Fibroblast of the aortic adventitia (primary cell): ENCODE data around the gene ANTKMT. TPM values are rescaled to one million over a fixed set of nuclear protein-coding genes. Genes with fewer than 3 reads are reported as not detected.
A peak's percentile ranks its signal among the peaks of the same experiment; 100 is the strongest.

Experiments used
- DNase-seq: peaks from one replicate; pipeline ENCODE4 v3.0.0-alpha.2; 2010; ENCODE audit warnings: low read depth
- H3K4me3 ChIP-seq: 2 replicates; pipeline ENCODE4 v1.5.1; 2011; ENCODE audit warnings: low read depth, mild to moderate bottlenecking, control low read depth, low read length, moderate library complexity
- CTCF ChIP-seq: IDR thresholded peaks from 2 replicates; pipeline ENCODE4 v1.5.1; 2011; ENCODE audit warnings: mild to moderate bottlenecking, low read length, control low read depth, inconsistent platforms; ENCODE audit not compliant: insufficient read depth
- total RNA-seq: library from RNA; depleted of rRNA; stranded (reverse); fragments of >200 nt; gene quantifications from 2 replicates; pipeline ENCODE4 v1.2.3, GENCODE V29; 2012; ENCODE audit warnings: low replicate concordance

ANTKMT gene
- total RNA-seq, 1 donor, result 21.8 TPM

GRCh38 chr16:726438-727290, 5.7 kb downstream of the ANTKMT start, which contains the start of the genes CCDC78 and HAGHL:
CCDC78 (minus strand) TSS chr16:726443; CDS start chr16:726367, 76 bp downstream.
HAGHL (plus strand) TSS chr16:727106; CDS start chr16:727510, 404 bp downstream.
- no peak for TF ChIP-seq CTCF
- DNase-seq, result no peak
- peak within 1 kb of the TSS; percentile 73 for H3K4me3 ChIP-seq

GRCh38 chr16:727291-727977, 6.5 kb downstream of the ANTKMT start:
- no peak for TF ChIP-seq CTCF
- peak overlapping the region; percentile 73 for H3K4me3 ChIP-seq
- no peak for DNase-seq

GRCh38 chr16:728131-728889, 7.4 kb downstream of the ANTKMT start:
- H3K4me3 ChIP-seq, result peak overlapping the region; percentile 73
- DNase-seq, result peak; percentile 63
- TF ChIP-seq CTCF, result no peak

- no peak overlapping the region for H3K4me3 ChIP-seq
- no peak for TF ChIP-seq CTCF
- no peak for DNase-seq
Measured at GRCh38 chr16:728890-729744, 8.2 kb downstream of the ANTKMT start.

GRCh38 chr16:729768-730665, 9.1 kb downstream of the ANTKMT start:
- no peak for TF ChIP-seq CTCF
- no peak for DNase-seq
- no peak overlapping the region for H3K4me3 ChIP-seq
